DMS 273 (cell line): ENCODE measurements around the gene EIF4G3.

ENCODE experiments used
- DNase-seq: peaks from one replicate; lab custom pipeline; 2025; ENCODE audit not compliant: unreplicated experiment; lab: John Stamatoyannopoulos, UW

Gene EIF4G3

DNA sequence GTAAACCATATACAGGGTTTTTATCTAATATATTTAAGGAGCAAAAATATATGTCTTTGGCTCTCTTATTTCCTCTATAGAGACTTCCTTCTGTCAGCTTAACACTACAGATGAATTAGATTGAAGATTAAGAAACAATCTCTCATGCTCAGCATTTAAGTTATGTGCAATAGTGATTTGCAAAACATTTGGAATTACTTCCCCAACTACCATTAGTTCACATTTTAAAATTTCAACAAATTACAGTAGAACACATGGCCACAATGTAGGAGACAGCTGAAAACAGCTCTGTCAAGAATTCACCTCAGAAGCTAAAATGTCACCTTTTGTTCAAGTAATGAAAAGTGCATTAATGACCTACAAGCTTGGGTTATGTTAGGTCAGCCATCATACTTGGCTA is 177.9 kb downstream of the EIF4G3 start:
- no peak for DNase-seq

DNA sequence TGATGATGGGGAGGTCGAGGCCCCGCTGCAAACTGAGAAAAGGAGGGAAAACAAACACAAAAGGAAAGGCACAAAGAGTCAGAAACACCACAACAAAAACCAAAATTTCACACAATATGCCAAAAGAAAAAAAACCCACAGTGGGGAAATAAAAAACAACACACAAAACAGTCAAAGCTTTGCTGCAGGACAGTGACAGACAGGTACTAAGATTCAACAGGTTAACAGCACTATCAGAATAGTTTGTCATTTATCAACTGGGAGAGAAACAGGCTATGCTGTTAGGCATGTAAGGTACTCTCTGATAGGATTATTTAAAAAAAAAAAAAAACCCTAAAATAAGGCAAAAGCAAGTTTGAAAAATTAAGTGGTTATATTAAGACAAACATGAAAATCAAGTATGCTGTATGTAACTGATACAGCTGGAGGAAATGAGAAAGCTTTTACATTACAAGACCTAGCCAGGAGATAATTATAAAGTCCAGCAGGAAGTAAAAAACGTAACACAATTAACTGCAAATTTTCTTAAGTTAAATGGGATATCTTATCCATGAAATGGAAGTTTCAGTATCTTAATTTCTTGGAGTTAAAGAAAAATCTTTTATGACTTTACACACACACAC is 179.0 kb downstream of the EIF4G3 start:
- DNase-seq, result no peak

- no peak for DNase-seq
Observed at GRCh38 chr1:20996554-20996953, 180.1 kb downstream of the EIF4G3 start.

DNA sequence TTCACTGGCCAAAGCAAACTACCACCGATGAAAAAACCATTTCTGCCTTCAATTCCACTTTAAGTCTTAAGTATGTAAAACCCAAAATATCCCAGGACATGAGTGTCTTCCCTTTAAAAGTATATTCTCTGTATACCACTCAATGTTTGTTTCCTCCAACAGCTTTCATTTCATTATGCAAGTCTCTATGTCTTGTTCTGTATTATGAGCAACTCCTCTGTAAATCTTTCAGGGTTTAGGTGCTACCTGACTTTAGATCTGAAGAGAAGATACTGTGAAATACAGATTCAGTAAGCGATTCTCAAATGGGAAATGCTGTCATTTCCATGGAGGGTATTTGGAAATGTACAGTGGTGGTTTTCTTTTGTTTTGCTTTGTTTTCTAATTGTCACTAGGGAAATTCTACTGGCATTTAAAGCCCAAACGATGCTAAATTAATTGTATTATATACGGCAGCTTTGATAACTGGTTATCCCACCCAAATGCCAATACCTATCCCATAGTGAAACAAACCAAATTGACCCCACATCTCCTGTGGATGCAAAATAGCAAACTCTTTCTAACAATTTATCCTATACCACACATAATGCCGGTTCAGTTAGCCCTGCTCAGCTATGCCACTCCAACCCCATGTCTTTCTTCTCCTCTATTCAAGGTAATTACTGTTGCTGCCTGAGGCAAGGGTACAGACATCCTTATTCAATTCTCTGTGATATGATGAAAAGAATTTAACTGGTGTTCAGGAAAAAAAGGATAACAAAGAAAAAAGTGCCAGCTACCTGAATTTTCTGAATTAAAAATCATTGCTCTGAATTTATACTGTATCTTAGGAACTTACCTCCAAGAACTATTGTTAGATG is 182.8 kb downstream of the EIF4G3 start:
- no peak for DNase-seq

DNA sequence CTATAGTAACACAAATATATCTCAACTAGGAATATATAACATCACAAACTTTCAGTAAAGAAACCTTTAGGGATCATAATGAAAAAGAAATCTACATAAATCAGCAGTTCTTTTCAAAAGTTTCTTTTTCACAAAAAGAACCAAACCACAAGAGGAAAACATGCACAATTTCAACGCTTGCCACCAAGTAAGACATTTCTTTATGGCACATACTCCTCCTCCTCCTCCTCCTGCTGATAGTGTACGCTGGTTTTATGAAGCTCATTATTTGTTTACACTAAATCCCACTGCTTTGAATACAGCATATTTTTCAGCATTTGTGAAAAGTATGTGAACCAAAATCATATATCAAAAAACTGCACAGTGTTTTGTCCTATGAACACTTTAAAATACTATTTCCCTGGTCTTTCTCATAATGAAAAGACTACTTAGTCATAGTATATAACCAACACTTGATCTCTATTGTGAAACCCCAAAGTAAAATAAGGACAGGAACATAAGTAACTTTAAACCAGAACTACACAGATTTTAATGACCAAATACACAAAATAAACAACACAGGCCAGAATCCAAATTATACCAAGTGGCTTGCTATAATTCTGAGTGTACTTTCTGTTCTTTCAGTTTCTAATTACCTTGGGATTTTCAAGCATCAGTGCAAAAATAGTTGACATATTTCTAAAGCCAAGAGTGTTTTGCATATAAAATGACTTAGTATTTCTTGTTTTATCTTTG is 184.2 kb downstream of the EIF4G3 start:
- DNase-seq, result no peak

- no peak for DNase-seq
Observed at GRCh38 chr1:20988943-20989342, 187.8 kb downstream of the EIF4G3 start.

DNA sequence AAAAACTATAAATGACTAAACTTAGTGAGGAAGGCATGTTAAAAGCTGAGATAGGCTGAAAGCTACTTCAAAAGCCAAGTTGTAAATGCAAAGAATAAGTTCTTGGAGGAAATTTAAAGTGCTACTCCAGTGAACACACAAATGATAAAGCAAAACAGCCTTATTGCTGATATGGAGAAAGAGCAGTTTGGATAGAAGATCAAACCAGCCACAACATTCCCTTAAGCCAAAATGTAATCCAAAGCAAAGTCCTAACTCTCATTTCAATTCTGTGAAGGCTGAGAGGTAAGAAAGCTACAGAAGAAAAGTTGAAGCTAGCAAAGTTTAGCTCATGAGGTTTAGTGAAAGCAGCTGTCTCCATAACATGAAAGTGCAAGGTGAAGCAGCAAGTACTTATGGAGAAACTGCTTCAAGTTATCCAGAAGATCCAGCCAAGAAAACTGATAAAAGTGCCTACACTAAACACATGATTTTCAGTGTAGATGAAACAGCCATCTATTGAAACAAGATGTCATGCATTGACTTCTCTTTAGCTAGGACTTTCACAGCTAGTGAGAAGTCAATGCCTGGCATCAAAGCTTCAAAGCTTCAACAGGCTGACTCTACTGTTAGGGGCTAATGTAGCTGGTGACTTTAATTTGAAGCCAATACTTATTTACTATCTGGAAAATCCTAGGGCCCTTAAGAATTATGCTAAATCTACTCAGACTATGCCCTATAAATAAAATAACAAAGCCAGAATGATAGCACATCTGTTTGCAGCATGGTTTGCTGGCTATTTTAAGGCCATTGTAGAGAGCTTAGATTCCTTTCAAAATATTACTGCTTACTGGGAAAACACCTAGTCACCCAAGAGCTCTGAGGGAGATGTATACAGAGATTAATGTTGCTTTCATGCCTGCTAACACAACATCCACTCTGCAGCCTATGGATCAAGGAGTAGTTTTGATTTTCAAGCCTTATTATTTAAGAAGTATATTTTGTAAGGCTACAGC is 188.6 kb downstream of the EIF4G3 start:
- no peak for DNase-seq

DNA sequence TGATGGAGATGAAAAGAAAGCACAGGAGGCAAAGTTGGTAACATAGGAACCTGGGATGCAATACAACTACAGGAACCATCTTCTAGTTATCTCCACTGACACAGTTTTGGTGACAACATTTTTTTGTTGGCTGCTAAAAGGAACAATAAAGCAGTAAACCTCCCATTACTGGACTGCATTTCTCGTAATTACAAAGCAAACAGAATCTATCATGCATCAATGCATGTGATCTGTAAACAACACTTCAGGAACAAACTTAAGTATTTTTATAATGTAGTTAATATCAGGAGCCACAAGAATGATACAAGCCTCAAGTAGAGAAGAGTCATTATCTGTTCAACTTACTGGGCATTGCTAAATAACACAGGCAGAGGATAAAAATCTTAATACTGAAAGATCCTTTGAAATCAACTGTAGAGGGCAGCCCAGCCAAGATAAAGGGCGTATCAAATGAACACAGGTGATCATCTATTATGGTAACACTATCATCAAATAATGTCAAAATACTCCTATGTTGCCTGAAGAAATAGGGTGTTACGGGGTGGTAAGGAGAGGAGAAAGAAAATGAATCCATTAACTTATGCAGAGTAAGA is 193.3 kb downstream of the EIF4G3 start:
- no peak for DNase-seq

GRCh38 chr1:20982316-20982715 is 194.4 kb downstream of the EIF4G3 start:
- DNase-seq, result no peak

GRCh38 chr1:20981915-20982314 is 194.8 kb downstream of the EIF4G3 start:
- peak; percentile 32 for DNase-seq

DNA sequence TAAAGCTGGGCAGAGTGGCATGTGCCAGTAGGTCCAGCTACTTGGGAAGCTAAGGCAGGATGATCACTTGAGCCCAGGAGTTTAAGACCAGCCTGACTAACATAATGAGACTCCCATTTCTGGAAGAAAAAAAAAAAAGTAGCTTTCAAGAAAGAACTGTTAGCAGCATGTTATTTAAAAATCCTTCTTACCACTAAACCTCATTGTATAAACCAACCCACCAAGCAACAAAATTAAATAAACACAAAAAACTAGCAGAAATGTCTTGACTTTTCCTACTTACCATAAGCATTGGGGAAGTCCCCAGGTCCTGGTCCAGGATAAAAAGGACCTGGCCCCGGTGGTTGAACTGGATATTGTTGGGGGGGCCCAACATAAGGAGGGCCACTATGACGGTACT is 196.6 kb downstream of the EIF4G3 start:
- no peak for DNase-seq

GRCh38 chr1:20978413-20978812 is 198.3 kb downstream of the EIF4G3 start:
- DNase-seq, result no peak

DNA sequence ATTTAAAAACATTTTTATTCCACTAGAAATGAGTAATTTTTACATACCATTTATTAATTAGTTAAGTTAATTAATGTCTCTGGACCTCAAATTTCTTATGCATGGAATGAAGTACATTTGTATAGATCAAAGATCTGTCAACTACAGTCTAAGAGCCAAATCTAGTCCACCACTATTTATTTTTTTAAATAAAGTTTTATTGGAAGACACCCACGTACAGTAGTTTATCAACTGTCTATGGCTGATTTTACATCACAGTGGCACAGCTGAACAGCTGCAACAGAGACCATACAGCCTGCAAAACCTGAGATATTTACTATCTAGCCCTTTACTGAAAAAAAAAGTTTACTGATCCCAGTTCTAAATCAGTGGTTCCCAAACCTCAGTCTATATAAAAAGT is 201.0 kb downstream of the EIF4G3 start:
- no peak for DNase-seq

DNA sequence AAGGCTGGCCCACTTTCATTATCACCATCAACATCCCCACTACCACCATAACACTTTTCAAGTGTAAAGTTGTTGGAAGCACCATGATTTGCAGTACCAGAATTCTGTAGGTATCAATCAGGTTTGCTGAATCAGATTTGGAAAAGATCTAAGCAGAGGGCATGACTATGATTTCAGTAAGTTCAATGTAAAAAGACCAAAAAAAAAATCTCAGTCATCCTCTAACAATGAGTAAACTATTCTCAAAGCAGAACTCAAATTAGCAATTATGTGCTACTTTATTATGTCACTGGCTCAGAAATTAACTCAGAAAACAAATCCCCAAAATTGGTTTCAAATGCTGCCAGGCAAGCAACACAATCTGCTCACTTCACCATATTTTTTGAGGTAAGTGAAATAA is 201.7 kb downstream of the EIF4G3 start:
- DNase-seq, result no peak

DNA sequence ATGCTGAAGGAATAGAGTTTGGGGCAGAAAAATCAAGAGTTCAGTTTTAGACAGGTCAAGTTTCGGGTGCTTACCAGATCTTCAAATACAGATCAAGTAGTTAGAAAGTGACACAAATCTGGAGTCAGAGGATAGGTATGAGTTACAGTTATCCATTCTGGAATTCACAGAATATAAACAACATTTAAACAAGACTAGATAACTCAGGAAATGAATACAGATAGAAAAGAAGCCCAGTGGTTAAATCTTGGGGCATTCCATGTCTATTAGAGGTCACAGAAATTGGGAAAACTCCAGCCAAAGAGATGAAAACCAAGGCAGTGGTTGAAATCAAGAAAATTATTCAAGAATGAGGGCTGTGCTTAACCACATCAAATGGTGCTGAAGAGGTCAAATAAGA is 202.6 kb downstream of the EIF4G3 start:
- no peak for DNase-seq

DNA sequence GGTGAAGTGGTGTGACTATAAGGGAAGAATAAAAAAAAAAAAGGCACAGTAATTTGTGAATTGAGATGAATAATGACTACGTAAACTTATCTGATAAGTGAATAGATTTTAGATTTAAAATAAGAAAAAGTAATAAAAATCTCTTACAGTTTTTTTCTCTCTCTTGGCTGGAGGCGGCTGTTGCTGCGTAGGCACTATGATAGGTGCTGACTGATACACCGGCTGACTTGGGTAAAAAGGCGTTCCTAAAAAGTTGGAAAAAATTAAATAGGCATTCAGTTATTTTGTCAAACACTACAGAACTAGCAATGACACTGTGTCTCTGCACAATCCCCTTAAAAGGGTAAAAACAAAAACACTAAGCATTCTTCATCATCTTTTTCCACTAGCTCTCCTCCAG is 203.8 kb downstream of the EIF4G3 start:
- no peak for DNase-seq

- DNase-seq, result no peak
Observed at GRCh38 chr1:20964540-20965484, 211.9 kb downstream of the EIF4G3 start.

DNA sequence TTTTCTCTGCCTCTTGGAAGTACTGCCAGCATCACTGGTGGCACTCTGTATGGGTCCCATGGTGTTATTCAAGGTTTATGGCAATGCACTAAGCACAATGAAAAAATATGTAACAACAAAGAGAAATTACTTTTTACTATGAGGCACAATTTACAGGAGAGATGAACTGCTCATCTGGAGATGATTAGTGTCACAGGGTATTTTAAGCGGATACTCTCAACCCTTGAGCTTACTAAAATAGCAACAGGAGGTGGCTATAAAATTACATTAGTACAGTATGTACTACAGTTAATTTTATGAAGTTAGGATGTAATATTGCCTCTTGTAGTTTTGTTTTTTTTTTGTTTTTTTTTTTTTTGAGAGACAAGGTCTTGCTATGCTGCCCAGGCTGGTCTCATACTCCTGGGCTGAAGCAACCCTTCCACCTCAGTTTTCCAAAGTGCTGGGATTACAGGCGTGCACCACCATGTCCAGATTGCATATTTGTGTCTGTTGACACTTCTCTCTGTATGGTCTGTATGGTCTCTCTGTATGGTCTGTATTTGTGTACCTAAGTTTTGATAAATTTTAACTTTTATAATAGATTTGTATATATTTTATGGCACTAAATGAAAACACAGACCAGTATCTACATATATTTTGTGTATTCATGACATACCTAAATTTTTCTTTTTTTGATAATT is 214.0 kb downstream of the EIF4G3 start:
- no peak for DNase-seq

DNA sequence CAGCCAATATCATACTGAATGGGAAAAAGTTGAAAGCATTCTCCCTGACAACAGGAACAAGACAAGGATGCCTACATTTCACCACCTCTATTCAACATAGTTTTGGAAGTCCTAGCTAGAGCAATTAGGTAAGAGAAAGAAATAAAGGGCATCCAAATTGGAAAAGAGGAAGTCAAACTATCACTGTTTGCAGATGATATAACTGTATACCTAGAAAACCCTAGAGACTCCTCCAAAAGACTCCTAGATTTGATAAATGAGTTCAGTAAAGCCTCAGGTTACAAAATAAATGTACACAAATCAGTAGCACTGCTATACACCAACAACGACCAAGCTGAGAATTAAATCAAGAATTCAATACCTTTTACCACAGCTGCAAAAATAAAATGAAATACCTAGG is 218.3 kb downstream of the EIF4G3 start:
- no peak for DNase-seq
